Liver (tissue), 3 donors: ENCODE results near the gene WDR1.

Experiments used
- CTCF ChIP-seq: fragments of 150-350 bp; IDR thresholded peaks from 2 replicates; pipeline ENCODE4 v1.5.1; 2017; ENCODE audit warnings: improper control_type of control experiment, low read depth, low read length; ENCODE audit not compliant: missing input control
- FOXA1 ChIP-seq: IDR thresholded peaks from 2 replicates; pipeline ENCODE4 v1.6.1; 2016; ENCODE audit warnings: antibody characterized with exemption
- GABPA ChIP-seq, 2 donors: IDR thresholded peaks in 1 of 2; conservative IDR thresholded peaks in 1 of 2; 2 replicates each; pipeline ENCODE4 v1.6.1; 2016; ENCODE audit warnings: antibody characterized with exemption in 2 of 2, mild to moderate bottlenecking in 1 of 2, moderate library complexity in 1 of 2
- MAX ChIP-seq: IDR thresholded peaks from 2 replicates; pipeline ENCODE4 v1.6.1; 2016; ENCODE audit warnings: antibody characterized with exemption
- RAD21 ChIP-seq, 2 donors: IDR thresholded peaks; 2 replicates each; pipeline ENCODE4 v1.6.1; 2016; ENCODE audit warnings: antibody characterized with exemption in 2 of 2, mild to moderate bottlenecking in 2 of 2
- SP1 ChIP-seq: IDR thresholded peaks from 2 replicates; pipeline ENCODE4 v1.6.1; 2018; ENCODE audit warnings: antibody characterized with exemption, mild to moderate bottlenecking
- TAF1 ChIP-seq: conservative IDR thresholded peaks from 2 replicates; pipeline ENCODE4 v1.6.1; 2016; ENCODE audit warnings: antibody characterized with exemption, mild to moderate bottlenecking
- TF ChIP-seq, protein P1 (sequence below): IDR thresholded peaks from 2 replicates; pipeline ENCODE4 v1.6.1; 2016; ENCODE audit warnings: antibody characterized with exemption
- TF ChIP-seq, protein P2 (sequence below): IDR thresholded peaks from 2 replicates; pipeline ENCODE4 v1.6.1; 2016; ENCODE audit warnings: antibody characterized with exemption
- TF ChIP-seq, protein P3 (sequence below): IDR thresholded peaks from 2 replicates; pipeline ENCODE4 v1.6.1; 2016; ENCODE audit warnings: antibody characterized with exemption, mild to moderate bottlenecking
- donor health status: healthy.
- donor health status: healthy.

- TF ChIP-seq TAF1 (no peak), CTCF (no peak), FOXA1 (no peak), GABPA (IDR thresholded peaks at IDR 0.05 in 1 of 2, conservative IDR thresholded peaks at IDR 0.05 in 1 of 2) (no peak), MAX (no peak), RAD21 (IDR thresholded peaks at IDR 0.05) (no peak), SP1 (no peak)
- TF ChIP-seq, protein P1, sequence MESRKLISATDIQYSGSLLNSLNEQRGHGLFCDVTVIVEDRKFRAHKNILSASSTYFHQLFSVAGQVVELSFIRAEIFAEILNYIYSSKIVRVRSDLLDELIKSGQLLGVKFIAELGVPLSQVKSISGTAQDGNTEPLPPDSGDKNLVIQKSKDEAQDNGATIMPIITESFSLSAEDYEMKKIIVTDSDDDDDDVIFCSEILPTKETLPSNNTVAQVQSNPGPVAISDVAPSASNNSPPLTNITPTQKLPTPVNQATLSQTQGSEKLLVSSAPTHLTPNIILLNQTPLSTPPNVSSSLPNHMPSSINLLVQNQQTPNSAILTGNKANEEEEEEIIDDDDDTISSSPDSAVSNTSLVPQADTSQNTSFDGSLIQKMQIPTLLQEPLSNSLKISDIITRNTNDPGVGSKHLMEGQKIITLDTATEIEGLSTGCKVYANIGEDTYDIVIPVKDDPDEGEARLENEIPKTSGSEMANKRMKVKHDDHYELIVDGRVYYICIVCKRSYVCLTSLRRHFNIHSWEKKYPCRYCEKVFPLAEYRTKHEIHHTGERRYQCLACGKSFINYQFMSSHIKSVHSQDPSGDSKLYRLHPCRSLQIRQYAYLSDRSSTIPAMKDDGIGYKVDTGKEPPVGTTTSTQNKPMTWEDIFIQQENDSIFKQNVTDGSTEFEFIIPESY: no peak
- TF ChIP-seq, protein P2, sequence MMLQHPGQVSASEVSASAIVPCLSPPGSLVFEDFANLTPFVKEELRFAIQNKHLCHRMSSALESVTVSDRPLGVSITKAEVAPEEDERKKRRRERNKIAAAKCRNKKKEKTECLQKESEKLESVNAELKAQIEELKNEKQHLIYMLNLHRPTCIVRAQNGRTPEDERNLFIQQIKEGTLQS: no peak
- TF ChIP-seq, protein P3, sequence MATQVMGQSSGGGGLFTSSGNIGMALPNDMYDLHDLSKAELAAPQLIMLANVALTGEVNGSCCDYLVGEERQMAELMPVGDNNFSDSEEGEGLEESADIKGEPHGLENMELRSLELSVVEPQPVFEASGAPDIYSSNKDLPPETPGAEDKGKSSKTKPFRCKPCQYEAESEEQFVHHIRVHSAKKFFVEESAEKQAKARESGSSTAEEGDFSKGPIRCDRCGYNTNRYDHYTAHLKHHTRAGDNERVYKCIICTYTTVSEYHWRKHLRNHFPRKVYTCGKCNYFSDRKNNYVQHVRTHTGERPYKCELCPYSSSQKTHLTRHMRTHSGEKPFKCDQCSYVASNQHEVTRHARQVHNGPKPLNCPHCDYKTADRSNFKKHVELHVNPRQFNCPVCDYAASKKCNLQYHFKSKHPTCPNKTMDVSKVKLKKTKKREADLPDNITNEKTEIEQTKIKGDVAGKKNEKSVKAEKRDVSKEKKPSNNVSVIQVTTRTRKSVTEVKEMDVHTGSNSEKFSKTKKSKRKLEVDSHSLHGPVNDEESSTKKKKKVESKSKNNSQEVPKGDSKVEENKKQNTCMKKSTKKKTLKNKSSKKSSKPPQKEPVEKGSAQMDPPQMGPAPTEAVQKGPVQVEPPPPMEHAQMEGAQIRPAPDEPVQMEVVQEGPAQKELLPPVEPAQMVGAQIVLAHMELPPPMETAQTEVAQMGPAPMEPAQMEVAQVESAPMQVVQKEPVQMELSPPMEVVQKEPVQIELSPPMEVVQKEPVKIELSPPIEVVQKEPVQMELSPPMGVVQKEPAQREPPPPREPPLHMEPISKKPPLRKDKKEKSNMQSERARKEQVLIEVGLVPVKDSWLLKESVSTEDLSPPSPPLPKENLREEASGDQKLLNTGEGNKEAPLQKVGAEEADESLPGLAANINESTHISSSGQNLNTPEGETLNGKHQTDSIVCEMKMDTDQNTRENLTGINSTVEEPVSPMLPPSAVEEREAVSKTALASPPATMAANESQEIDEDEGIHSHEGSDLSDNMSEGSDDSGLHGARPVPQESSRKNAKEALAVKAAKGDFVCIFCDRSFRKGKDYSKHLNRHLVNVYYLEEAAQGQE: no peak
Observed at GRCh38 chr4:10061650-10062415, 54.8 kb downstream of the WDR1 start.
